Measurements from ENCODE around the gene SAP130. TPM values are rescaled to one million over a fixed set of nuclear protein-coding genes. Genes with fewer than 3 reads are reported as not detected.

SAP130 gene
- polyA plus RNA-seq, 1 donor = 11.8 TPM

DNA sequence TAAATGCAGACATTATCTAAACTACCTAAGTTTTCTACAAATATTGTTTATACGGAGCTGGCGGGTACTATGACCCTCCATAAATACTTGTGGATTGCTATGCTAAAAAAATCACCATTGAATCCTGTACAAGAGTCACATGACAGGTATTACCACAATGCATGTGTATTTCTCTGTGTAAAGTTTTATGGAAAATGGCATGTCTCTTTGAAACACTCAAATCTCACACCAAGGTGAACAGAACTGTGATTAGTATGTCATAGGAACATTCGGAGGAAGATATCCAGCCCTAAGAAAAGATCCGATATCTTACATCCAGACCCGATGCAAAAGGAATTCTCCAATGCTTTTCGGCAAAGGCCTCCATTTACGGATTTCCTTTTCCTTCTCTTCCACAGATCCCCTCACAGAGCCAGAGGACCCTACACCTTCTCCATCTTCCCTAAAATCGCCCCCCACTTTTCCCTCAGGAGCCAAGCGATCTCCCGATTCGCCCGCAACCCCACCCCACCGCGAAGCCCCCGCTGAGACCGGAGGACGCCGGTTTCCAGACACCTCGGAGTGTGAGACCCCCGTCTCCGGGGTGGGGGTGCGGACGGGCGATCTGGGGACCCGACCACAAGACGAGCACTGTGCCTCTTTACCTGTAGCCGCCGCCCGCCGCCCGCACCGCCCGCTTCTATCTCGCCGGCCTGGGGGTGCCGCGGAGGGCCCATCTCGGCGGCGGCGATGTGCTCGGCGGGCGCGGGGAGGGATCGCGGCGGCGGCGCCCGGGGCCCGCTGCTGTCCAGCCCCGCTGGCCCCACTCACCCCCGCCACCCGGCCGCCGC is 1.2 kb downstream of the SAP130 start:
- DNase-seq (ENCODE audit: low read depth) = no peak

DNA sequence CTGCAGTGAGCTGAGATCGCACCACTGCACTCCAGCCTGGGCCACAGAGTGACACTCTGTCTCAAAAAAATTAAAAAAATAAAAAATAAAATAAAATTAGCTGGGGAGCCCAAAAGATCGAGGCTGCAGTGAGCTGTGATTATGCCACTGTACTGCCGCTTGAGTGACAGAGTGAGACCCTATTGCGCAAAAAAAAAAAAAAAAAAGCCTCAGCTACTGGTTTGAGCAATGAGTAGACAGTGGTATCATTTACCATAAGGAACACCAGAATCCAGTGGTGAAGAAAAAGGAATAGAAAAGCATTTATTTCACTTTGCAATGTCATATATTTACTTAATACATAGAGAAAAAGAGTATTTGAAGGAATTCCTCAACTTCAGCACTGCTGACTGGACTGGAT is 3.0 kb downstream of the SAP130 start:
- DNase-seq (ENCODE audit: low read depth) = no peak

DNA sequence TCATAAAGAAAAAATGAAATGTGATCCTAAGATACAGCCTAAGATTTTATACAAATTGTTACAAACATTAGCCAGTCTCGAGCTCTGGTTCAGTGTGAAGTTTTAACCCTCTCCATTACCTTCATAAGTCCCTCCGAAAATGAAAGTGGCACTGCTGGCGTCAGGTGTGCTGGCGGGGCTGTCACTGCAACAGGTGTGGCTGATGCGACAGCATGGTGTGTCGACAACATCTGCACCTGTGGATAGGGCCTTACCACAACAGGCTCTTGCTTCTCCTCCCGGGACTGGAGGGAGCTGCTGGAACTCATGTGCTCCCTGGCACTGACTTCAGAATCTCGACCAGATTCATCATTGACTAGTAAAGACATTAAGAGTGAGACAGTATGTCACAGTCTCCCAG is 10.3 kb downstream of the SAP130 start:
- no peak for DNase-seq (ENCODE audit: low read depth)

DNA sequence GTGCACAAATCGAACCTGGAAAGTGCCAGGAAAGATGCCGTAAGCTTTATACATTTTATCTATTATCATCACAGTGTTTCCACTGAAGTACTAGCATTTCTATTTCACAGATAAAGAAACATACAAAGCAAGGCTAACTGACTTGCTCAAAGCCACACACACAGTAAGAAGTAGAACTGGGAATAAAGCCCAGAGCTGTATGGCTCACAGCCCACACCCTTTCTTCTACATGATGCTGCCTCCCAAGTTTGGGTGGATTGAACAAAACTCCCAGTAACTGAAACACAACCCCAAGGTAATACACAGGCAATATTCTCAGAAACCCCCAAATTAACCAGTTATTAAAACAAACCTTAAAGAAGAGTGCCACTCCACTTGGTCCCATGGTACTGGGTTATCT is 11.2 kb downstream of the SAP130 start:
- no peak for DNase-seq (ENCODE audit: low read depth)

DNA sequence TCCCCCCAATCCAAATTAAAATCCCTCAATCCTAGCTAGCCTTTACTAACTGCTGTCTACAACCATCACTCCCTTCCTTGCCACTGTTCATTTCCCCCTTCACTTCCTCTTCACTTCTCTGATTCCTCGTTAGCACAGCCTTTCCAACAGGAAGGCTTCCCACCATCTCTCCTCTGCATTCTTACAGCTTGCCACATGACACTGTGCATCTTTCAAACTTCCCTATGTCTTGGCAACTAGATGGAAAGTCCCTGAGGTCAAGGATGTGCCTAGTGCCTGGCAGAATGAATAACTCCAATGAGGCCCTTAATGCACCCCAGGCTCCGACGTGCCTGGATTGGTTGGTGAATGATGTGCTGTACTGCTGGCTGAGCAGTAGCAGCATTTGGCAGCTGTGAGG is 15.2 kb downstream of the SAP130 start:
- no peak for DNase-seq (ENCODE audit: low read depth)

DNA sequence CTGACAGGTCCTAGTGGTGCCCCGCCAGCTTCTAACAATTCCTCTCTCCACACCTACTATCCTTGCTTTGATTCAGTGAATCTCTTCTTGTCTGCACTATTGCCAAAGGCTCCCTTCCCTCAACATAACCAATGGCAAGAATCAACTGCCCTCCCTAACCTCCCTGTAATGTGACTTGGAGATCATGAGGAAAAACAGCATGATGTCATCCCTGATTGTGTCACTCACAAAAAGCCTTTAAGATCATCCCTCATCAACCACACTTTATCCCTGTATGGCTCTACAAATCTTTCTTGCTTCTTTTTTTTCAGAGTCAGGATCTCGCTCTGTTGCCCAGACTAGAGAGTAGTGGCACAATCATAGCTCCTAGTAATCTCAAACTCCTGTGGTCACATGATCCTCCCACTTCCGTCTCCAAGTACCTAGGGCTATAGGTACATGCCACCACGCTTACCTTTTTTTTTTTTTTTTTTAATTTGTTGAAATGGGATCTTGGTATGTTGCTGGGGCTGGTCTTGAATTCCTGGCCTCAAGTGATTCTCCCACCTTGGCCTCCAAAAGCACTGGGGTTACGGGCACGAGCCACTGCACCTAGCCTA is 19.7 kb downstream of the SAP130 start:
- no peak for DNase-seq (ENCODE audit: low read depth)

DNA sequence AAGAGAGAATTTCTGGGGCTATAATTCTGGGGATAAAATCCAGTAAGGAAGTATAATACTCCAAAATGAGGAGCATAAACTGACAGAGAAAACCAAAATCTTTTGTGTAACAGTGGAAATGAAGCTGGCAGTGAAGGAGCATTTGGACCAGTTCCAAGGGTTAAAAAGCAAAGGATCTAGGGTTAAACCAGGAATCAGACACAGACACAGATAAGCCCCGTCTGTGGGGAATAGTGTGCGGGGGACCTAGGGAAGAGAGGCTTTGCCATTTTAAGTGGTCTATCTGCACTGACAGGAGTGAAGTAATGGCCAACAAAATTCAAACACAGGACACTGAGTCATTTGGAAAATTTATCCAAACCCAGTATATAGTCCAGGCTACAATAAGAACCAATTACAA is 23.4 kb downstream of the SAP130 start:
- DNase-seq (ENCODE audit: low read depth) = no peak

DNA sequence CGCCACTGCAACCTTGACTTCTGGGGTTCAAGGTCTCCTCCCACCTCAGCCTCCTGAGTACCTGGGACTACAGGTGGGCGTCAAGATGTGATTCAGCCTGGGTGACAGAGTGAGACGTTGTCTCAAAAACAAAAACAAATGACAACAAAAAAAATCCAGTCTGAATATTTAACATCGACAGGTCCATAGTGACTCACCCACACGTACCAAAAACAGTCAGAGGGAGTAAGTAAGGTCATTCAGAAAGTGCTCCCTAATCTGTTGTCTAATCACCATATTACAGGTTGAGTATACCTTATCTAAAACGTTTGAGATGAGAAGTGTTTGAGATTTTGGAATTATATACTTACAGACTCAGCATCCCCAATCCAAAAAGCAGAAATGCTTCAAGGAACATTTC is 24.4 kb downstream of the SAP130 start:
- DNase-seq (ENCODE audit: low read depth) = no peak

DNA sequence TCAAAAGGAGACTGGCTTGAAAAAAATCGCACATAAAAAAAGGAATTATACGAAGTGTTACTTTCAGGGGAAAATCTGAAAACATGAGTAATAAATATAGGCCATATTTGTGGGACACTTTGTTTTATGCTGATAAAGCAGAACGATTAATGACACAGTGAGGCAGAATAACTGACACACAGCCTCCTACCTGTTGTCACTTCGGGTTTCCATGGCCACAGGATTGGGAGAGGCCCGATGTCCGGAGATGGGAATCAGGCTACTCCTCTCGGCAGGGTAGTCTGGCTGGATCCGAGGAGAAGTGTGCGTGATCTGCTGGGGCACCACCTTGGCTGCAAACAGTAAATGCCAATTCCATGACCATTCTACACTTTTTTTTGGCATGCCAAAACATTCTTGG is 31.7 kb downstream of the SAP130 start:
- DNase-seq (ENCODE audit: low read depth) = no peak

DNA sequence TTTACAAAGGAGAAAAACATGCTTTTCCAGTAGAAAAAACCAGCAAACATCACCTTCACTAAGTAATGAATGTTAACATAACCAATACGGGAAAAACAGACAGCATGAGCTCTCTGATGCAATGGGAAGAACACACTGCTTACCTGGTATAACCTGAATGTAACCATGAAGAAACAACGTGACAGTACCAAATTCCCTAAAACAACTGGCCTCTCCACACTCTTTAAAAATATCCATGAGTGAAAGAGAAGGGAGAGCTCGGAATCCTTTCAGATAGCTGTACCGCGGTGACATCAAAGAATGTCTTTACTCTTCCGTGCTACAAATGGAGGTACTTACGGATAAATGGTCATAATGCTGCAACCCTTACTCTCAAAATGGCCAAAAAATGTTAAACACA is 32.1 kb downstream of the SAP130 start:
- DNase-seq (ENCODE audit: low read depth) = no peak

DNA sequence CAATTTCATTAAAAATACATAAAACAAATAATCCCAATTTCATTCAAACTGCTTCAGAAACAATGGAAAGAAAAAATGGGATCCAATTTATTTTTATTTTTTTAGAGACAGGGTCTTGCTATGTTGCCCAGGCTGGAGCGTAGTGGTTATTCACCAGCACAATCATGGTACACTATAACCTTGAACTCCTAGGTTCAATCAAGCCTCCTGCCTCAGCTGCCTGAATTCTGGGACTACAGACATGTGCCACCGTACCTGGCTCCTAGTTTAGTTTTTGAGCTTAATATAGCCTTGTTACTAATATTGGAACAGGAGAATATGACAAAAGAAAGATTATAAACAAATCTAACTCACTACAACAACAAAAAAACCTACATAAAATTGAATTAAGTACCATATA is 34.2 kb downstream of the SAP130 start:
- DNase-seq (ENCODE audit: low read depth) = no peak

DNA sequence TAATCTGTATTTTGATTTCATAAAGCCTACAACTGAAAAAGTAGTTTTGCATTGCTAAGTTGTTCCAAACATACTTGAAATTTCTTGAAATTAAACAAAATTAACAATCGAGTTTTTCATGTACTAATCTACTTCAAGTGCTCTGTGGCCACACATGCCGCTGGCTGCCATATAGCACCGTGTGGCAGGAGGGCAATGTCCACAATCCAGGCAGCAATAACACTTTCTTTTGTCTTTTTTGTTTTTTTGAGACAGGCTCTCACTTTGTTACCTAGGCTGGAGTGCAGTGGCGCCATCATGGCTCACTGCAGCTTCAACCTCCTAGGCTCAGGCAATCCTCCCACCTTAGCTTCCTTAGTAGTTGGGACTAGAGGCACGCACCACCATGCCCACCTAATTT is 36.1 kb downstream of the SAP130 start:
- DNase-seq (ENCODE audit: low read depth) = no peak

DNA sequence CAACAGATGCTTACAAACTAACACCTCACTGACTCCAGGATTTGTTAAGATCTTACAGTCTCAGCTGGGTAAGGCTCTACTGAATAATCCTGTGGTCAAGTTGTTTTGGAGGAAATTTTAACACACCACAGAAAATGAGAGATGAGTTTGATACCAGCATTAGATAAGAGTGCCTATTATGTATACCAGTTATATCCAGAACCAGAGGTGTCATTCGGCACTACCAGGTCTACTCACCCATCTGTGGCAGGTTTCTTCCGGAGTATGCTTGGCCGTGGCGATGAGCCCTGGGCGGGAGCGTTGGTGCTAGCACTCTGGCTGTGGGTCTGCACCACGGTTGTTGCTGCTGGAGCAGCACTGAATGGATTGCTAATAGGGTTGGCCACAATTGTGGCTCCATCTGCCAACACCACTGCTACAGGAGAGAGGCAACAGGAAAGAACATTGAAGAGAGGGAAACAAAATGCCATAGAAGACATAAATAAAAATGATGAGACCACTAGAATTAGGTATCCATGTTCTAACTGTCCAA is 41.2 kb downstream of the SAP130 start:
- no peak for DNase-seq (ENCODE audit: low read depth)

DNA sequence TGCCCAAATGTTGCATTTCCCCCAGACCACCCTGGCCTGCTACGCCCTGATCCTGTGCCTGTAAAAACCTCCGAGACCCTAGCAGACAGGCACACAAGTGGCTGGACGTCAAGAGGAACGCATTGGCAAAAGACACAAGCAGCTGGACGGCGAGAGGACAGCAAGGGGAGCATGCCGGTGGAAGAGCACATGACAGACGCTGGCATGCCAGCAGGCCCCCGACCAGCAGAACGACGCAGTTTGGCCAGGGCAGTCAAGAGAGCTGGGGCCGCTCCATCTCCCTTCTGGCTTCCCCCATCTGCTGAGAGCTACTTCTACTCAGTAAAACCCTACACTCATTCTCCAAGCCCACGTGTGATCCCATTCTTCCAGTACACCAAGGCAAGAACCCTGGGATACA is 42.1 kb downstream of the SAP130 start:
- no peak for DNase-seq (ENCODE audit: low read depth)

DNA sequence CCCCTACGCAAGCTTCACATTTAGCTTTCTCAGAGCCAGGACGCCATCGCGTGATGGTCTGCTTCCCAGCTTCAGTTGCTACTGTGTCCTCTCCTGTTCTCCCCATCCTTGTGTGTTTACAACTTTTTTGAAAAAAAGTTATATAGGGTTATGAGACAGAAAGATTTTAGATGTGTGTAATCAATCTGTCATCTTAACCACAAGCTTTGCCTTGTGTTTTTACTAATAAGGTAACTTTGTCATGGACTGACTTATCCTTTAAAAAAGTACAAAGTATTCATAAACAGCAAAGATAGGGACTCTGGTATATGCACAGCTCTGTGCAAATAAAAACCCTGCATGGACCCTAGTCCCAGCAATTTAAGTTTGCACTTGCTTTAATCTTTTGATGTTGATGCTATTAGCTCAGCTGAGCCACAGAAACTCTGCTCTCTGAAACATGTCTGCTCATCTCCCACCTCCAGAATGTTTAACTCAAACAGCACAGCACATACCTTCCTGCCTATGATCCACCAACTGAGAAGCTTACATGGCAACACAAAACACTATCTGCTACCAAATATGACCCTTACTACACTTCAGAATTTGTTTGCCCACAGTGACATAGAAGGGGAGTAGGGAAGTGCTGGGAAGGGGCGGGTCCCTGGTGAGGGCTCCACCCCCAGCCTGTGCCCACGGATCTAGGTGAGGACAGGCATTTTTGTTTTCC is 42.7 kb downstream of the SAP130 start:
- DNase-seq (ENCODE audit: low read depth) = no peak

DNA sequence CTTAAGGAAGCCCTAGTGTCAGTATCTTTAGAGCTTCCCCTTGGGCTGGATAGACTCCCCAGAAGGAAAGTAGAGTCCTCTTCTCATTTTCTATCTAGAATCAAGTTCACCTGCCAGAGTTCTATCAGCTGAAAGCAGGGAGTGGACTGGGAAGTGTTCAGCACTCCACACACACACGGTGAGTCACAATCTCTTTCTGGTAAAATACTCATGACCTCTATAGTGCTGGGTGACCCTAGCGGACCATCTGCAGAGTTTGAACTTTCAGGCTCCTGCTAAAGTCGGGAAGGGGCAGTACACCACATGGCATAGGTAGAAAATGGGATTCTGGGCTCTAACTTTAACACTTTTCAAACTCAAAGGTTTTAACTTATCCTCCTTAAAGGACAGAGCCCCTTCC is 43.3 kb downstream of the SAP130 start:
- no peak for DNase-seq (ENCODE audit: low read depth)

DNA sequence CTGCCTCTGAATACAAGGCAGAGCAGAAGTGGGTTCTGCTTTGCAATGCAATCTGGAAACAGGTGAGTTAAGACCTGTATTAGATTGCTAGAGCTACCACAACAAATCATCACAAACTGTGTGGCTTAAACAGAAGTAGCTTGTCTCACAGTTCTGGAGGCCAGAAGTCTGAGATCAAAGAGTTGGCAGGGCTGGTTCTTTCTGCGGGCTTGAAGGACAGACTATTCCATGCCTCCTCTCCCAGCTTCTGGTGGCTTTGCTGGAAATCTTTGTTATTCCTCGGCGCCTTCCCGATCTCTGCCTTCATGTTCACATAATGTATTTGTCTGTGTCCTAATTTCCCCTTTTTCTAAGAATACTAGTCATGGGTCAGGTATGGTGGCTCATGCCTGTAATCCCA is 58.4 kb downstream of the SAP130 start:
- no peak for DNase-seq (ENCODE audit: low read depth)

DNA sequence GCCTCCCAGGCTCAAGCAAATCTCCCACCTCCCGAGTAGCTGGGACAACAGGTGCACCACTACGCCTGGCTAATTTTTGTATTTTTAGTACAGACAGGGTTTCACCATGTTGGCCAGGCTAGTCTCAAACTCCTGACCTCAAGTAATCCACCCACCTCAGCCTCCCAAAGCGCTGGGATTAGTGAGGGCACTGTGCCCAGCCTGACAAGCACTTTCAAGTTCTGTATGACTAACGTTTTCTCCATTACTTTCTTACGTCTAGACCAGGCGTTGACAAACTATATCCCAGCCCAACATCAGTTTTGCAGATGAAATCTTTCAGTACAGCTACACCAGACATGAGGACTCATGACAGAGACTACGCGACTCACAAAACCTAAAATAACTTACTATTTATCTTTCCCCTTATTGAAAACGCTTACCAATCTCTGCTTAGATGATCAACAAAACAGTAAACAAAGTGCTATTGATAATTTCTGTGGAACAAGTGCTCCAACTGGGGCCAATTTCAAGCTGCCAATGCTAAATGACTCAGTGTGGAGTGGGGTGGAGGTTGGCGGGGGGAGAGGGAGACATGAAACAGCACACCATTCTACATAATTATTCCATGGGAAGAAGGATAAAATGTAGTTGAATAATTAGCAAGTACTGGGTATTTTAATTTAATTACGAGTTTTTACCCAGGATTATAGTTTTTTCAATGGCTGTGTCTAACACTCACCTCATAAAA is 59.1 kb downstream of the SAP130 start:
- no peak for DNase-seq (ENCODE audit: low read depth)

DNA sequence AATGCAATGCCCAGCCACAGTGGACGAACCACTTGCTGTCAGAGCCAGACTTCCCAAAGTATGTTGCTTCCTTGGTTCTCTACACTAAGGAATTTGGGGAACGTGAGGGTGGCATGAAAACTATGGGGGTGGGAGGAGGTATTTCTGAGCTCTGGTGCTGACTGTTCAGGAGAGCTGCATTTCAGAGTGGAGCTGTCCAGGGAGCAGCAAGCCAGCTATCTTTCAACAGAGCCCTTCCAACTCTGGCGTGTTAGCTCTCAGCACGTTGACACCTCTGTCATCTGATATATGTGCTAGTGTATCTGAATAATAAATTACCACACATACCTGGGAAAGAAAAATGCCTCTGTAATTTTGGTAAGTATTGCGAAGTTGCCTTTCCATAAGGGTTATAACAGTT is 66.1 kb downstream of the SAP130 start:
- DNase-seq (ENCODE audit: low read depth) = no peak

DNA sequence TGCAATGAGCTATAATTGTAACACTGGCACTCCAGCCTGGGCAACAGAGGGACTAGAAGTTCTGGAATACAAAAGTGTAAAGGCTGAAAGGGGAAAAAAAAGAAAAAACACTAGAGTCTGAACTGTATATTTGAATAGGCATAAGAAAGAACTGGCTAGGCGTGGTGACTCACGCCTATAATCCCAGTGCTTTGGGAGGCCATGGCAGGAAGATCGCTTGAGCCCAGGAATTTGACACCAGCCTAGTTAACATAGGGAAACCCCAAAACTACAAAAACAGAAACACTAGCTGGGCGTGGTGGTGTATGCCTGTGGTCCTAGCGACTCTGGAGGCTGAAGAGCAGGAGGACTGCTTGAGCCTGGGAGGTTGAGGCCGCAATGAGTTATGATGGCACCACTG is 70.6 kb downstream of the SAP130 start:
- no peak for DNase-seq (ENCODE audit: low read depth)

DNA sequence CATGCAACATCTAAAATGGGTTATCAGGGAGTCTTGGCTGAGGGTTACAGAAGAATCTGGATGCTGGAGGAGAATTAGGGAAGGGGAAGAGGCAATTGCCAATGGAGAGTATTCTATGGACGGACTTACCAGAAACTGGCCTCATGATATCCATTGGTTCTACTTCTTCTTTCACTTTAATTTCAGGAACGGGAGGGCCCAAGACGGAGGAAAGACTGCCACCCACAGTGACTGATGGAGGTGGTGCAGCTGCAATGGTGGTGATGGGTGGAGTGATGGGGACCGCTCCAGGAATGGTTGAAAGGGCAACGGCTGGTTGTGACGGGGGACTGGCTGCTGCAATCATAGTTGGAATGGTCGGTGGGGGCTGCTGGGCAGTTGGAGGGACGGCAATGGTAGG is 73.0 kb downstream of the SAP130 start:
- no peak for DNase-seq (ENCODE audit: low read depth)

DNA sequence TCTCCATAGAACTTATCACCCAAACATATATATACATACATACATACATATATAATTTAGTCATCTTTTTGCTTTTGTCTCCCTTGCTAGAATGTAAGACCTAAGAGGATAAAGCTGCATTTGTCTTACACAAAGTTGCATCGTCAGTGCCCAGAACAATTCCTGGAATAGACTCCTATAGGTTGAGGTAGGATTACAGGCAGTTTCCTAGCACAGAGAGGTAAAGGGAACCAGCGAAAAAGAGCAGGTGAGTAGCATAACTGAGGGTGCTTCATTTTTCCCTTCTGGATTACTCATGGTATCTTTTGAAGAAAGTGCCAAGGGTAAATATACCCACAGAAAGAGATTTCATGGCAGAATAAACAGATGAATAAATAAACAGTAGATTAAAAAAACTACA is 74.0 kb downstream of the SAP130 start:
- no peak for DNase-seq (ENCODE audit: low read depth)

Data from forelimb muscle (tissue), 1 donor.